CD14-positive monocyte (primary cell): ENCODE measurements around the gene ENOSF1. TPM values are rescaled to one million over a fixed set of nuclear protein-coding genes. Genes with fewer than 3 reads are reported as not detected.
A peak's percentile ranks its signal among the peaks of the same experiment; 100 is the strongest.

Experiments used
- DNase-seq, 3 donors: peaks; one replicate each; pipeline ENCODE4 v3.0.0-alpha.2; 2011 to 2022
- H2AFZ ChIP-seq: 2 replicates; pipeline ENCODE4 v1.6.0; 2012; ENCODE audit warnings: mild to moderate bottlenecking, low read depth, low read length, inconsistent platforms; ENCODE audit not compliant: insufficient read depth, poor library complexity, severe bottlenecking
- H3K27ac ChIP-seq, 2 donors: 1 replicate in 1 of 2; 2 replicates in 1 of 2; pipeline ENCODE4 v1.5.1; 2012 to 2013; ENCODE audit warnings: low read length in 2 of 2, control low read depth in 1 of 2, inconsistent platforms in 1 of 2, low read depth in 1 of 2, mild to moderate bottlenecking in 1 of 2
- H3K27me3 ChIP-seq, 2 donors: one replicate each; pipeline versions ENCODE4 v1.6.0 to v1.6.1; 2011 to 2013; ENCODE audit warnings: low read length in 2 of 2; ENCODE audit not compliant: control insufficient read depth in 2 of 2, insufficient read depth in 2 of 2
- H3K36me3 ChIP-seq, 2 donors: replicated peaks in 1 of 2; 1 replicate in 1 of 2; 2 replicates in 1 of 2; pipeline versions ENCODE4 v1.5.1 to v1.6.1; 2012 to 2013; ENCODE audit warnings: low read length in 2 of 2, control low read depth in 1 of 2, inconsistent platforms in 1 of 2, mild to moderate bottlenecking in 1 of 2; ENCODE audit not compliant: insufficient read depth in 2 of 2, control insufficient read depth in 1 of 2
- H3K4me1 ChIP-seq, 2 donors: 1 replicate in 1 of 2; 2 replicates in 1 of 2; pipeline versions ENCODE4 v1.5.1 to v1.6.1; 2012 to 2013; ENCODE audit warnings: low read length in 2 of 2, control low read depth in 1 of 2, inconsistent platforms in 1 of 2, mild to moderate bottlenecking in 1 of 2, moderate library complexity in 1 of 2; ENCODE audit not compliant: insufficient read depth in 2 of 2, control insufficient read depth in 1 of 2
- H3K4me2 ChIP-seq: replicated peaks from 2 replicates; pipeline ENCODE3; 2012; ENCODE audit warnings: low read length, moderate library complexity, mild to moderate bottlenecking; ENCODE audit not compliant: poor library complexity, severe bottlenecking; ENCODE audit errors: extremely low read depth
- H3K4me3 ChIP-seq, 3 experiments: fragments of 200-600 bp in 1 of 3; sonication (generic) in 1 of 3; replicated peaks in 1 of 3; 1 replicate in 2 of 3; 2 replicates in 1 of 3; pipeline ENCODE4 v1.5.1; 2011 to 2013; ENCODE audit warnings: low read length in 3 of 3, mild to moderate bottlenecking in 3 of 3, control low read depth in 2 of 3, low read depth in 2 of 3, inconsistent platforms in 1 of 3, moderate library complexity in 1 of 3
- H3K79me2 ChIP-seq: 2 replicates; pipeline ENCODE4 v1.6.0; 2012; ENCODE audit warnings: mild to moderate bottlenecking, control low read depth, inconsistent platforms, low read length, moderate library complexity; ENCODE audit not compliant: insufficient read depth
- H3K9ac ChIP-seq: 2 replicates; pipeline ENCODE4 v1.6.0; 2017; ENCODE audit warnings: low read length, mild to moderate bottlenecking; ENCODE audit not compliant: insufficient read depth, poor library complexity, severe bottlenecking
- H3K9me3 ChIP-seq, 2 donors: replicated peaks in 1 of 2; 1 replicate in 1 of 2; 2 replicates in 1 of 2; pipeline versions ENCODE4 v1.5.1 to v1.6.1; 2012 to 2013; ENCODE audit warnings: low read length in 2 of 2, control low read depth in 1 of 2; ENCODE audit not compliant: control insufficient read depth in 1 of 2, insufficient read depth in 1 of 2
- H4K20me1 ChIP-seq: 2 replicates; pipeline ENCODE4 v1.6.0; 2012; ENCODE audit warnings: mild to moderate bottlenecking, low read length, control low read depth, moderate library complexity; ENCODE audit not compliant: insufficient read depth
- H3K27ac Mint-ChIP-seq, 7 donors: one replicate each; pipeline ENCODE4 v1.8.0; 2020; ENCODE audit warnings: mild to moderate bottlenecking in 7 of 7, mixed read lengths in 7 of 7, moderate library complexity in 6 of 7, inconsistent platforms in 2 of 7
- H3K27me3 Mint-ChIP-seq, 3 donors: one replicate each; pipeline ENCODE4 v1.8.0; 2021 to 2022; ENCODE audit warnings: low read depth in 3 of 3, mild to moderate bottlenecking in 3 of 3, mixed read lengths in 3 of 3, moderate library complexity in 3 of 3, inconsistent platforms in 1 of 3
- H3K36me3 Mint-ChIP-seq, 2 donors: one replicate each; pipeline ENCODE4 v1.8.0; 2020; ENCODE audit warnings: mixed read lengths in 2 of 2, inconsistent platforms in 1 of 2, mild to moderate bottlenecking in 1 of 2
- H3K4me1 Mint-ChIP-seq: one replicate; pipeline ENCODE4 v1.8.0; 2020; ENCODE audit warnings: mild to moderate bottlenecking, mixed read lengths
- H3K4me3 Mint-ChIP-seq, 2 donors: one replicate each; pipeline ENCODE4 v1.8.0; 2020; ENCODE audit warnings: mild to moderate bottlenecking in 2 of 2, mixed read lengths in 2 of 2, moderate library complexity in 1 of 2
- H3K9me3 Mint-ChIP-seq, 7 donors: one replicate each; pipeline ENCODE4 v1.8.0; 2020 to 2022; ENCODE audit warnings: mixed read lengths in 7 of 7, mild to moderate bottlenecking in 6 of 7, moderate library complexity in 6 of 7, inconsistent platforms in 2 of 7
- CTCF ChIP-seq: fragments of 200-600 bp; IDR thresholded peaks from one replicate; pipeline ENCODE4 v1.8.0; 2022; ENCODE audit warnings: antibody characterized with exemption, mild to moderate bottlenecking
- WGBS: methylation state at CpG from one replicate; pipeline ENCODE4 v1.1.5; 2013; ENCODE audit warnings: missing lambda C conversion rate; ENCODE audit not compliant: insufficient coverage; 5-methylcytosine and 5-hydroxymethylcytosine counted together
- intact Hi-C, 2 donors: fragments of 100-400 bp; cut with micrococcal nuclease; formaldehyde crosslinking; loops; one replicate each; pipeline versions ENCODE4 v1.15.0 to v1.15.1; 2023
- polyA plus RNA-seq, 3 donors: library from polyadenylated mRNA; depleted of rRNA in 1 of 3; unstranded in 2 of 3; stranded (reverse) in 1 of 3; fragments of 300-500 nt in 2 of 3; fragments of >200 nt in 1 of 3; fragmentation: Illumina TruSeq in 2 of 3; gene quantifications; 1 replicate in 2 of 3; 2 replicates in 1 of 3; pipeline ENCODE4 v1.2.3, GENCODE V29; 2012 to 2021

ENOSF1 gene
- polyA plus RNA-seq, 3 donors, result 2.2 to 11.6 (median 2.3) TPM

- H3K4me3 Mint-ChIP-seq, result no peak overlapping the region
Observed at GRCh38 chr18:655445-655844, 57.0 kb downstream of the ENOSF1 start.

GRCh38 chr18:654601-655000, 57.8 kb downstream of the ENOSF1 start:
- Histone ChIP-seq H3K27me3 (peaks cover 0 to 9% of the 10 kb centered on the region in 2 donors), H3K4me3 (no peak overlapping the region), H3K4me2 (no peak overlapping the region), H3K4me1 (peaks cover 18 to 45% of the 10 kb centered on the region in 2 donors), H4K20me1 (no peaks in the 10 kb centered on the region), H3K27ac (no peak overlapping the region), H3K9ac (no peak overlapping the region), H3K9me3 (no peaks in the 10 kb centered on the region), H3K79me2 (peaks cover 57% of the 10 kb centered on the region), H3K36me3 (no peaks in the 10 kb centered on the region), H2AFZ (no peak overlapping the region)
- H3K27me3 Mint-ChIP-seq, result peaks cover 14 to 20% (median 16%) of the 10 kb centered on the region in 3 donors
- H3K4me3 Mint-ChIP-seq, result no peak overlapping the region
- TF ChIP-seq CTCF, result no peak
- H3K36me3 Mint-ChIP-seq, result peaks cover 7 to 9% of the 10 kb centered on the region in 2 donors
- peak overlapping the region in 1 of 7 donors; percentile 40 for H3K27ac Mint-ChIP-seq
- H3K4me1 Mint-ChIP-seq, result peaks cover 50% of the 10 kb centered on the region
- no peak for DNase-seq
- H3K9me3 Mint-ChIP-seq, result peaks cover 0 to 4% (median 0%) of the 10 kb centered on the region in 7 donors
- intact Hi-C loops, result no loop called here
- 86% methylated on average over 2 of the region's 4 CpGs for WGBS

More at GRCh38 chr18:655445-655844, 57.0 kb downstream of the ENOSF1 start:
- H3K4me3 ChIP-seq, result no peak overlapping the region
- H3K9me3 ChIP-seq, result no peaks in the 10 kb centered on the region
- Mint-ChIP-seq H3K9me3 (peaks cover 0 to 7% (median 0%) of the 10 kb centered on the region in 7 donors), H3K4me1 (peaks cover 49% of the 10 kb centered on the region), H3K27ac (no peak overlapping the region), H3K27me3 (peaks cover 14 to 20% (median 16%) of the 10 kb centered on the region in 3 donors), H3K36me3 (peaks cover 13 to 14% of the 10 kb centered on the region in 2 donors)
- 90% methylated on average over 6 of the region's 6 CpGs for WGBS
- no peak overlapping the region for H3K27ac ChIP-seq
- no peak for DNase-seq
- peaks cover 15 to 40% of the 10 kb centered on the region in 2 donors for H3K4me1 ChIP-seq
- no peaks in the 10 kb centered on the region for H3K36me3 ChIP-seq
- TF ChIP-seq CTCF, result no peak
- H2AFZ ChIP-seq, result no peak overlapping the region
- H3K9ac ChIP-seq, result no peak overlapping the region
- peaks cover 65% of the 10 kb centered on the region for H3K79me2 ChIP-seq
- H3K4me2 ChIP-seq, result no peak overlapping the region
- H4K20me1 ChIP-seq, result no peaks in the 10 kb centered on the region
- intact Hi-C loops, result no loop called here
- H3K27me3 ChIP-seq, result peaks cover 0 to 9% of the 10 kb centered on the region in 2 donors
